IPS DF 4.7 (cell line): ENCODE measurements around the gene CHD6.

Experiments
- DNase-seq: peaks from one replicate; pipeline ENCODE4 v3.0.0-alpha.2; 2013; ENCODE audit warnings: low spot score; ENCODE audit errors: extremely low read depth

Gene CHD6

DNA sequence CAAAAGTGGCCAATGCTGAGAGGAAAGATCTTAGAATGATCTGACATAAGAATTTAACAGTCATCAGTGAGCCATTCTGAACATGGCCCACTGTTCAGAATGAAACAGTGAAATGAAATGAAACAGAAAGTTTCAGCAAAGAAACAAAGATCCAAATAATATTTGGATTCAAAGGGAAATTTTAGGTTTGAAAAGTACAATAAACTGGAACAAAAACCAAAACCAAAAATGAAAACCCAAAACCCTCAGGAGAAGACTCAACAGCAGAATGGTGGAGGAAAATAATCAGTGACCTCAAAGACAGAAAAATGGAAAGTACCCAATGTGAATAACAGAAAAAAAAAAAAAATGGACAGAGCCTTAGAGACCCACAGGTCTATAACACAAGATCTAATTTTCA is 185.4 kb downstream of the CHD6 start:
- DNase-seq = no peak

DNA sequence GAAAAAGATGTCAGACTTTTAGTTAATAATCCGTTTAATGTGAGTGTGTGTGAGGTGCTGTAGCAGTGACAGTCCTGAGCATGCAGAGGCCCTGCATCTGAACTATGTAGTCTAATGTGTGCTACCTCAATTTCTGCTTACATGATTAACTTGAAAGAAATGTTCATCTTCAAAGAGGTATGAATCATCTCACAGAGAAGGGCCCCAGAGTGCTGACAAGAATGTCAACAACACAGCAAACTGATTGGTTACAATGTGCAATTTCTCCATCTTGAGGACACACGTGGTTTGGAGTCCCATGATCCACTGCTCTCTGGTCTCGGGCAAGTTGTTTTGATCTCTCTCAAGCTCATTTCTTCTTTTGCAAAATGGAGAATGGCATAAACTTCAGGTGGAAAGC is 189.9 kb downstream of the CHD6 start:
- DNase-seq = no peak

DNA sequence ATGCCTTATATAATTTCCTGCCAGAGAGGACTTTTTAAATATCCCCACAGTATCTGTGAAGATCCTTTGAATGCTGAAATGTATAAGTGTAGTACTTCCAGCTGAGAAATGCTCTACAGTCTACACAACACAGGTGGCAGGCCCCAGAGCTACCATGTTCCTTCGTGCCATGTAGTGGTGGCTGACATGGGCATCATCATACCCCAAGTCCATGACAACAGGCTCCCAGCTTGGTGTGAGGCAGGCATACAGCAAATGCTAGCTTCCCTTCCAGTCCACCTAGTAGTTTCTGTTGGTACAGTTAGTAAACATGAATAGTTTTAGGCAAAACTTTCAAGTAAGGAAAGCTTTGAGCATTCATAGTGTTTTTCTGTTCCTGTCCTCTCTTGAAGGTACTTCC is 190.3 kb downstream of the CHD6 start:
- no peak for DNase-seq

DNA sequence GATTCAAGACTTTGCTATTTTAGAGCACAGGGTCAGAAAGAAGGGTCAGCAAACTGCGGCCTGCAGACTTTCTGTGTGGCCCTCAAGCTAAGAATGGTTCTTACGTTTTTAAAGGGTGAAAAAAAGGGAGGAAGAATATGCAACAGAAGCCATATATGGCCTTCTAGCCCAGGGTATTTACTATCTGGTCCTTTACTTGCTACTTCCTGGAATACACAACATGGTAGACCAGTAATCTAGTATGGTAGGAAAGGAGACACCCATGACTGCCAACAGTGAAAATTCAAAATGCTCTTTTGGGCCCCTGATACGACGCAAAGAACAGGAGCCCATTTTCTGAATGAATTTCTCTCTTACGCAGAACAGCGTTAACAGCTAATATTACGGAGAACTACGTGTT is 191.2 kb downstream of the CHD6 start:
- DNase-seq = no peak

GRCh38 chr20:41426086-41426830 is 191.9 kb downstream of the CHD6 start:
- DNase-seq = no peak

DNA sequence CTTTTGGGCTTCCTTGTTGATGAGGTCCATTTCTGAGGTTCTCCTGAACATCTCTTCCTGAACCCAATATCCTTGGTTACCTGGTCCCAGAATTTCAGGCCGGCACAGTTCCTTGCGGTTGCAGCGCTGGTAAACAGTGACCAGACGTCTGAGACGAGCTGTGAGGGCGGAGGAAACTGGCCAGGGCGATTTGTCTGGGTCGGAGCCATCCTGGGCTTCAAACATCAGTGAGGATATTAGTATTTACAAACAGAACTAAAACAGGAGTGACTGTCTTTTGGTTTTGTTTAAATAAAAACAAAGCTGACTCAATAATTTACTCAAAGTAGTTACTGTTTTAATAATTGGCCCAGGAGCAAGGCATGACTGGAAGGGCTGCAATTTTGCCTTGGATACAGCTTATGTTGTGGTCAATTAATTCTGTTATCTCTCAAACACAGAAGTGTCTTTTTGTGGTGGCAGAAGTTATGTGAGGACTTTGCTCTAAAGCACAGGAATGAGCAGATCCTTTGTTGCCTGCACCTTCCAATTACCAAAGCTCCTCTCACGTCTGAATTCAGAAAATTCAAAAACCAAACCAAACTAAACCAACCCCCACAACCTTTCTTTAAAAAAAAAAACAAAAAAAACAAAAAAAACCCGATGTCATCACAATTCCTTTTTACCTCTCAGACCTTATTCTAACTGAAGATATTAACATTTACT is 192.8 kb downstream of the CHD6 start:
- no peak for DNase-seq

DNA sequence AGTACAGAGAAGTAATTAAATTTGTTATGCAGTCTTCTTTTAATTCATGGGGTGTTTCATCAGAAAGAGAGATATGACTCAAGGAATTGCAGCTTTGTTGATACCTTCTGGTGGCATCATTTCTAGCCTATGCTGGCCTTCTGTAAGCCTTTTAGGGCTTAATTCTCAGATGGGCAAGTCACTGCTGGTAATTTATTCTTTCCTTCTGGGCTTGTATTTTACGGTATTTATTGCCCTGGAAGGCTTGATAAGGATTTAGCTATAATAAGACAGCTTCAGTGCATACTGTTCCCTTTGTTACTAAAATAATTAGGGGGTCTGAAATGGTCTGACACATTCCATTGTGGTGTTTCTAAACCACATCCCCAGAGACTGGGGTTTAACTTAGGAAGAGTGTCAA is 193.6 kb downstream of the CHD6 start:
- DNase-seq = no peak

DNA sequence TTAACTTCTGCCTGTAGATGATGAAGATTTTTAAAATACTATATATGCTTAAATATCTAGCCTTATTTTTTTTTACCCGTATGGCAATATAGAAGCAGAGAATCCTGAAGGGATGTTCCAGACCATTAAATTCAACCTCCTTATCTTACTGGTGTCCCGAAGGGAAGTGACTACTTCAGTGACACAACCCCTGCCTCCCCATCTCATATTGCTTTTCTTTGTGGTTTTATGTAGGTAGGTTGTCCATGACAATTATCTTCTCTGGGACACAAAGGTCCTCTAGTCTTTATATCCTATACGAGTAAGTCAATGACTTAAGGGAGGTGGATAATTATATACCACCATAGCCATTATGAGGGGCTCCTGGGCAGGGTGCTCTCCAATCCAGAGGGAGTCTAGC is 194.2 kb downstream of the CHD6 start:
- DNase-seq = no peak

DNA sequence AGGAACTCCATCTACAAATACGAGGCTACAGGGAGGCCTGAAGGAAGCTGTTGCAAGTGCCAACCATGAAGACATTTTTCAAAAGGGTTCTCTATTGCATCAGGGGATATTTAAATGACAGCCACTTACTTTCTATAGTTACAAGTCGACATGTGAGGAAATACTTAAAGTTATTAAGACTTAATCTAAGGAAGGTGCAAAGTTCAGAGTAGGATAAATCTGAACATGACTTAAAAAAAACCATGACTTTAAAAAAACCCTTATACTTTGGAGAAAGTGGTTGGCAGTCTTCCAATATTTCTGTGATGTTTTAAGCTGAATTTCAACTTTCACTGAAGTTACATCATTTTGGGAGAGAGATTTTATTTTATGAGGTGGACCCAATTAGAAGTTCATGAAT is 195.2 kb downstream of the CHD6 start:
- no peak for DNase-seq

GRCh38 chr20:41418739-41419293 is 199.4 kb downstream of the CHD6 start:
- DNase-seq = no peak

GRCh38 chr20:41418031-41418430 is 200.1 kb downstream of the CHD6 start:
- DNase-seq = no peak

GRCh38 chr20:41415191-41415590 is 203.0 kb downstream of the CHD6 start:
- DNase-seq = no peak

GRCh38 chr20:41413169-41413568 is 205.0 kb downstream of the CHD6 start:
- DNase-seq = no peak

DNA sequence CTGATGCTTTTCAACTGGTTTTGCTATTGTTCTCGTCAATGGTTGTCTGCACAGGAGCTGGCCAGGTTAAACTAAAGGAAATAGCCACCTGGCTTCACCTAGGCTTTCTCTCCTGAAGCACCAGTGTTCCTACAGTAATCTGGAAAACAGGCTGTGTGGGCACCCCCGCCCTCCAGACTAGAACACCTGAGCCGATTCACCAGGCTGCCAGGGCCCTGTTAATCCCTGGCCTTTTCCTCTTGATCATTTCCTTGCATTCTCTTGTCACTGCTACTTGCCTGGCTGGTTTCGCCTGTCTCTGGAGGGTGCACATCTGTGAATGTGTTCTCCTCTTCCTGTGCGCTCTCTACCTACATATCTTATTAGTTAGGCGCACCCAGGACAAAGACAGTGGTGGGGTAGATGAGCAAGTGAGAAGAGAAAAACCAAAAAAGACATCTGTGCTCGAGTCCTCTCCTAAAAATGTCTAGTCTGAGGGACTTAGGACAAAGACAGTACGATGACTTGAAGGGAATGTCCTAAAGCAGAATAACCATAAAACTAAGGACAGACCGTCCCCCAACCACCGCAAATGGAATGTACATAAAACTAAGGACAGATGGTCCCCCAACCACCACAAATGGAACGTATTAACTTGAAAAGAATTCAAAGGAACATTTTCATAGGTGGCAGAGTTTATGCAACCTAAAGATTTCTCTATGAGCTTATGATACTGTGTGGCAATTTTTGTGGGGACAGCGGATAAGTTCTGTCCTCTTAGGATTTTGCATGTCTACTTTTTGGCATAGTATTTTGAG is 205.7 kb downstream of the CHD6 start:
- no peak for DNase-seq

DNA sequence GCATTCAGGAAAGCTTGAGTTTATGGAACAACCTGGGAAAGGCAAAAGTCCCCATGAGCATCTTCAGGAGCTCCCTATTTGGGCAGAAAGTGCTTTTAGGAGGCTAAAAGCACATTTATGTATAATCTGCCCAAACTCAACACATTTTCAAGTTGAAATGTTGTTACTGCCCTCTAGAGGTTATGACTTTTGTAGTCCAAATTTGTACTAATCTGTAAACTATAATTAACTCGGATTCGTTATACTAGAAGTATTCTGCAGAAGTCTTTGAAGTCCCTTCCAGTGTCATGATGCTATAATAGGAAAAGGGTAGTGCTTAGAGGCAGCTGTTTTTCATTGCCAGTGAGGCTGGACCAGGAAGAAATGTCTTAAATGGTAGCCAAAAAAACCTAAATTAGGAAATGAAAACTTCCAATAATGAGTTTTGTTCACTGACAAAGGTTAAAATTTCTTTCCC is 206.8 kb downstream of the CHD6 start:
- DNase-seq = no peak

GRCh38 chr20:41408986-41409385 is 209.2 kb downstream of the CHD6 start:
- no peak for DNase-seq

- DNase-seq = no peak
Observed at GRCh38 chr20:41408156-41408794, 209.9 kb downstream of the CHD6 start.

DNA sequence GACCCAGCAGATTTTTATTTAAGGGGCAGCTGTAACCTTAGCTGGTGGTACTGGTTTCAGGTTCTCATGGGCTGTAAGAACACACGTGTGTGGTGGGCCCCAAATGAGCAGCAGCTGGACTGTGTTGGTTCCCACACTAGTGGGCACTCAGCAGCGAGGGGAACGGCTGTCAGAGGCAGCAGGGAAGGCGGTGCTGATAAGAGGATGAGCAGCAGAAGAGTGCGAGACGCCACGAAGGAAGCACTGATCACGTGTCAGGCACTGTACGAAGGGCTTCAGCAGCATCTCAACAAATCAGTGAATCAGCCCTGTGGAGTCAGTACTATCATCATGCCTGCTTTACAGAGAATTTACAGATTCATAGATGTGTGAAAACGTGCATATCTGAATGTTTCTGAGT is 210.6 kb downstream of the CHD6 start:
- DNase-seq = no peak

- DNase-seq = no peak
Observed at GRCh38 chr20:41406896-41407444, 211.2 kb downstream of the CHD6 start.

DNA sequence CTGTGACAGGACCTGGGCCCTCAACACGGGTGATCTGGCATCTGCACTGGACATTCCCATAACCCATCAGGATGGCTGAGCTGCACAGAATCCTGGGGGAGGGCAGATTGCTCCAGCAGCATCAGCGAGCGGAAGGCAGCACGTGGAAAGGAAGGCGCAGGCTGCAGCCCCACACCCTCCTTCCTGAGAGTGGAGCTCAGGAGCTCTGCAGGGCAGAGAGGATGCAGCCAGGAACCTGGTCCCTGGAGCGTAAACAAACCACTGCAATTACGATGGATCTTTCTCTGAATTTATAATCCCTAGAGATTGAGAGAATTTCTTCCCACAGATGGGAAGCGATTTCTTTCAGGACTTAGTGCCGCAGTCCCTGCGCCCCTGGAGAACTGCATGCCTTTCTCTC is 211.8 kb downstream of the CHD6 start:
- no peak for DNase-seq

DNA sequence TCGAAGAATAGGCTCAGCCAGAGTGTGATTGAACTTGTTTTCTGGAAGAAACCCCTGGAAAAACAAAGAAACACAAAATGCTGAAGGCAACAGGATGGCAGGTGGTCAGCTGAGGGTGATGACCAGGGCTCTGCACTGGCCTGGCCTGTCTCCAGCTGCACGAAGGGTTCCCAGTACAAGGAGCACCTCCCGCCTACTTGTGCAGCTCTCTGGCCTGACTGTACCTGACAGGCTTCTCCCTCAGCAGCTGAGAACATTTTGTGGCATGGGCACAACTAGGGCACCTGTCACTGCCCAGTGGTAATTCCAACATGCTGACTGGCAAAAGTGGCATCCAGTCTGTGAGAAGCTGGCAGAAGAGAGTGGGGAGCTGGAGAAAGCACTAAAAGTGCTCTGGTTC is 212.7 kb downstream of the CHD6 start:
- DNase-seq = no peak
